ENCODE measurements around the gene CNTN4.
"Not testable (repeated sequence)": the region's sequence is repeated elsewhere in the genome, so short reads cannot be mapped to it uniquely, and the experiment has no call there.

CNTN4 gene

GRCh38 chr3:2904054-2904453, 805.4 kb downstream of the CNTN4 start:
- no peak for DNase-seq (ENCODE audit: low read depth, low spot score)
- H3K4me3 ChIP-seq (ENCODE audit: low read length), result no peak overlapping the region

DNA sequence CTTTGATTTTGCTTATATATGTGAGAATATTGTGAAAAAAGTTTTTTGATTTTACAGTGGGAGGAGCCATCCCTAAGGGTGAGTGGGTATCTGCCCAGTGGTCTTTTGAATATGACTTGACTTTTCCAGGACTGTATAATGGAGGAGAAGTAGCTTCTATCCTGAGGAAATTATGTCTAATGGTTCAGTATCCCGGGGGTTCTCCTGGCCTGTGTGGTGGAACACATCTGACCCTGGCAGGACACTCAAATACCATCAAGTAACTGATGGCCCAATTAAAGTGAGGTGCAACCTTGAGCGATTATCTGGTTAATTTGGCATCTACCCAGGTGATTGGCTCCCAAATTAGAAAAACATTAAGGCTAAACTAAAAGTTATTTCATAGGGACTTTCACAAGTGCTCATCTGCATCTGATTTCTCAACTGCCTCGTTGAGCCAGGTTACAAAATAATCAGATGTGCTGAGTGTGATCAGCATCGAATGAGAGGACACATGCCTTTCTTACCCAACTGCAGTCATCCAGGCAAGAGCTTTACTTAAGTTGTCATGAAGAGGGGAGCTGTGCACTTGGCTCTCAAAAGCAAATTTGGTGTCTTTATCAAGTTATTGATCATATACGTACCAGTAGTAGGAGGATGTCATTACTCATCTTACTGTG, 810.2 kb downstream of the CNTN4 start:
- DNase-seq (ENCODE audit: low read depth, low spot score), result no peak
- H3K4me3 ChIP-seq (ENCODE audit: low read length), result no peak overlapping the region

DNA sequence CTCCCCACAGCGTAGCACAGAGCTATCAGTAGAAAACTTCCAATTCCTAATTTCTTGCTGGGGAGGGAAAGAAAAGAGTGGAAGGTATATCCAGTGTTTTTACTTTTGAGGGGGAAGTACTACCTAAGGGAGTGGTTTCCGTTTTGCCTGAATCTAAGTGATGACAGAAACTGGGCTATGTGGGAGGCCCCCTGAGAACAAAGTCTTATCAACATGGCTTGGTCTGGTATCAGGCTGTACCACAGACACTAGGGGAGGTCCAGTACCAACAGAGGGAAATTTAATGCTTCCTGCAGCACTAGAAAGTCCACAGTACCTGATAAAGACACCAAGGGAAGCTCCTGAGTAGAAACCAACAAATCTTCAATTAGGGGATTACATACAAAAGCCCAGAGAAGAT, 812.3 kb downstream of the CNTN4 start:
- no peak for DNase-seq (ENCODE audit: low read depth, low spot score)
- H3K4me3 ChIP-seq (ENCODE audit: low read length), result no peak overlapping the region

DNA sequence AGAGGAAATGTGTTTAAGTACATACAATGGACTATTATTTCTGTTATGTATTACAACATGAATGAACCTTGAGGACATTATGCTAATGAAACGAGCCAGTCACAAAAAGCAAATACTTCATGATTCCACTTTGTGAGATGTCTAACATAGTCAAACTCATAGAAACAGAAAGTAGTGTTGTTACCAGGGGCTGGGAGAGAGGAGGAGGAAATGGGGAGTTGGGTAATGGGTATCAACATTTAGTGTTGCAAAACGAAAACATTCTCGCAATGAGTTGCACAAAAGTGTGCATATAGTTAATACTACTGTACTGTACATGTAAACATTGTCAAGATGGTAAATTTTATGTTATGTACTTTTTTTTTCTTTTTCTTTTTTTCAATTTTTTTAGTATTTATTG, 817.2 kb downstream of the CNTN4 start:
- no peak for DNase-seq (ENCODE audit: low read depth, low spot score)
- no peak overlapping the region for H3K4me3 ChIP-seq (ENCODE audit: low read length)

- not testable (repeated sequence) for H3K4me3 ChIP-seq (ENCODE audit: low read length); DNase-seq (ENCODE audit: low read depth, low spot score)
Observed at GRCh38 chr3:2916640-2917039, 818.0 kb downstream of the CNTN4 start.

DNA sequence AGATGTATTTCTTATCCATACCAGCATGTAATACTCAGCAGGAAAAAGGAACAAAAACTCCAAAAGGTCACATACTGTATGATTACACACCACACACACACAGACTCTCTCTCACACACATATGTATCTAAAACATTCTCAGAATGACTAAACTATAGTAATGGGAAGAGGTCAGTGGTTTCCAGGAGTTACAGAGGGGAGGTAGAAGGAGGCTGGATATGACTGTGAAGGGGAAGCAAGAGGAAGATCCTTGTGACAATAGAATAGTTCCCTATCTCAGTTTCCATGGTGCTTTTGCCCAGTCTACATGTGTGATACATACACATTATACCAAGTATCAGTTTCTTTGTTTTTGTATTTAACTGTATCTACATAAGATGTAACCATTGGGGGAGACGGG, 821.4 kb downstream of the CNTN4 start:
- DNase-seq (ENCODE audit: low read depth, low spot score), result no peak
- H3K4me3 ChIP-seq (ENCODE audit: low read length), result no peak overlapping the region

GRCh38 chr3:2921452-2921851, 822.8 kb downstream of the CNTN4 start:
- no peak overlapping the region for H3K4me3 ChIP-seq (ENCODE audit: low read length)
- DNase-seq (ENCODE audit: low read depth, low spot score), result no peak

DNA sequence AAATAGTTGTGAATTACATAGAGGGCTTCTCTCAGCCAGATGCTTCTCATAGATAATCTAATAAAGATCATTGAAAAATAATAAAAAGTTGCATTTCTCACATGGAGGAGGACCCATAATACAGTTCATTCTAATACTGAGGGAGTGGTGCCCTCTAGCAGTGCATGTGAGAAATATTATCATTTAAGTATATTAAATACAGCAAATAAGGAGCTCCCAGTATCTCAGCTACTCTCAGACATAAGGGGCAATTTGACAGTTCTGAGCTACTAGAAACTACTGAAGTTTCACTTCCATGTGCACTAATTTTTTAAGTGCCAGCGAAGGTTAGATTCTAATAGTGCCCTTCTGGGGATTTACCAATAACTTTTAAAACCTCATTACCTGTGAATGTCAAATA, 823.2 kb downstream of the CNTN4 start:
- DNase-seq (ENCODE audit: low read depth, low spot score), result peak; percentile 12
- no peak overlapping the region for H3K4me3 ChIP-seq (ENCODE audit: low read length)

- H3K4me3 ChIP-seq (ENCODE audit: low read length), result no peak overlapping the region
- no peak for DNase-seq (ENCODE audit: low read depth, low spot score)
Observed at GRCh38 chr3:2923390-2923789, 824.7 kb downstream of the CNTN4 start.

- peak; percentile 9 for DNase-seq (ENCODE audit: low read depth, low spot score)
- no peak overlapping the region for H3K4me3 ChIP-seq (ENCODE audit: low read length)
Observed at GRCh38 chr3:2927259-2927658, 828.6 kb downstream of the CNTN4 start.

- H3K4me3 ChIP-seq (ENCODE audit: low read length), result no peak overlapping the region
- DNase-seq (ENCODE audit: low read depth, low spot score), result no peak
Observed at GRCh38 chr3:2929574-2929973, 830.9 kb downstream of the CNTN4 start.

- no peak overlapping the region for H3K4me3 ChIP-seq (ENCODE audit: low read length)
- no peak for DNase-seq (ENCODE audit: low read depth, low spot score)
Observed at GRCh38 chr3:2931265-2931664, 832.6 kb downstream of the CNTN4 start.

- H3K4me3 ChIP-seq (ENCODE audit: low read length), result no peak overlapping the region
- DNase-seq (ENCODE audit: low read depth, low spot score), result no peak
Observed at GRCh38 chr3:2934541-2934940, 835.9 kb downstream of the CNTN4 start.

- no peak for DNase-seq (ENCODE audit: low read depth, low spot score)
- H3K4me3 ChIP-seq (ENCODE audit: low read length), result no peak overlapping the region
Observed at GRCh38 chr3:2937055-2937454, 838.4 kb downstream of the CNTN4 start.

GRCh38 chr3:2937592-2937991, 838.9 kb downstream of the CNTN4 start:
- DNase-seq (ENCODE audit: low read depth, low spot score), result no peak

GRCh38 chr3:2938711-2939110, 840.0 kb downstream of the CNTN4 start:
- no peak for DNase-seq (ENCODE audit: low read depth, low spot score)
- no peak overlapping the region for H3K4me3 ChIP-seq (ENCODE audit: low read length)

More at GRCh38 chr3:2937592-2937991, 838.9 kb downstream of the CNTN4 start:
- H3K4me3 ChIP-seq (ENCODE audit: low read length), result no peak overlapping the region

- DNase-seq (ENCODE audit: low read depth, low spot score), result no peak
- no peak overlapping the region for H3K4me3 ChIP-seq (ENCODE audit: low read length)
Observed at GRCh38 chr3:2940062-2940461, 841.4 kb downstream of the CNTN4 start.

GRCh38 chr3:2944628-2945027, 846.0 kb downstream of the CNTN4 start:
- no peak for DNase-seq (ENCODE audit: low read depth, low spot score)
- H3K4me3 ChIP-seq (ENCODE audit: low read length), result no peak overlapping the region

DNA sequence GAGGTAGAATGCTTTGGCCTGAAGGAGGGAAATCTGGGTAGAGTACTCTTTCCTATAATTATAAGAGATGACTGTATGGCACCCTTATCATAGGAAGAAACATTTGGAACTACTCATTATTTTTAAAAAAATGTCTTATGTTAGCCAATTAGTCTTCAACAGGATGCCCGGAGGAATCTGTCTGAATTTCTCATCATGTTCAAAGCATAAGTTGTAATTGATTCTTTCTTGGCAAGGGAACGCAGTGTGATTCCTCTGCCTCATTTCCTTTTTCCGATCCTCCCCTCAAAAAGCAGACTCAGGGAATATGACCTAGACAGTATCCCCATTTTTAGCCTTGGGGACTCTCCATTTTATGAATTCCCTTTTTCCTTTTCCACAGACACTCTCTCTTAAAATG, 846.5 kb downstream of the CNTN4 start:
- no peak overlapping the region for H3K4me3 ChIP-seq (ENCODE audit: low read length)
- DNase-seq (ENCODE audit: low read depth, low spot score), result no peak

DNA sequence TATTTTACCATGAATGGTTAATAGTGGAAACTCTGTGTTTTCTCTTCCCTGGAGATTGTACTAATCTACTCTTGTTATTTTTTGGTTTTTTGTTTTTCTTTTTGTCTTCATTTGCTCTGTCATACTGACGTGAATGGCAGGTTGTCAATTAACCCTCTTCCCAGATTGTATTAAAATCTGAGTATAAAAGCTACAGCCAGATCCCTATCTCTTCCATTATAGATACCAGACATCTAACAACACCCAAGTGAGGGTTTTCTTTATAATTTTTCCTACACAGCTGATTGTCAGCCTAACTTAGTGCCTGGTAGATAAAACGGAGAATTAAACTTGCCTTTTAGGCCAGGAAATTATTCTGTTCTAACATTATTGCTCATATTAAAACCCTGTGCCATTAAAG, 848.9 kb downstream of the CNTN4 start:
- no peak for DNase-seq (ENCODE audit: low read depth, low spot score)
- no peak overlapping the region for H3K4me3 ChIP-seq (ENCODE audit: low read length)

DNA sequence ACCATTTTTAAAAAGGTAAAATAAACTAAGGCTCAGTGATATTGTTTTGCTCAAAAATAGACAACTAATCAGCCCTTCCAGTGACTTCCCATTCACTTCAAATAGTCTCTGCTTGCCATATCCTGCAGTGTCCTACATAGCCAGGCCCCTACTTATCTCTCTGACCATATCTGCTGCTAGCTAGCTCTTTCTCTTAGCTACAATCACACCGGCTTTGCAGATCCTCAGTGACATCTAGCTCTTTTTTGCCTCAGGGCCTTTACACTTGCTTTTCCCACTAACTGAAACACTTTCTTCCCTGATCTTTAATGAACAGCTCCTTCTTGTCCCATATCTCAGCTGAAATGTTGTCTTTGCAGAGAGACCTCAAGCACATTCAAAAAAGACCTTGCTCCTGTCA, 850.2 kb downstream of the CNTN4 start:
- no peak for DNase-seq (ENCODE audit: low read depth, low spot score)
- H3K4me3 ChIP-seq (ENCODE audit: low read length), result no peak overlapping the region

DNA sequence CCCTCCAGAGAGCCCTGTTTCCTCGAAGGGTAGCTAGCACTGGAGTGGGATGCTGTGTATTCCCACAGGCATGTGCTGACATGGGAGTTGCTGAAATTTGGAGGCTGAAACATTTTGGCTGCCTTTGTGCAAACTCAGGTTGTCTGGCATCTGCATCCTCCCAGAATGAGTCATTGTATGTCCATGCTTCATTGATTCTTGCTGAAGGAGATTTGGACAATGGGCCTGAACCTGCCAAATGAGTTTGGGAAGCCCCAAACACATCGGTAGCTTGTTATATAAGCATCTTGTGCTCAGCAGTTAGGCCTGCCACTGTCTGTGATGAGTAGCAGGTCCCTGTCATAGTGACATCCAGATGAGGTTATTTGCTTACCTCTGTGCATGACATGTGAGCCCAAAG, 851.5 kb downstream of the CNTN4 start:
- no peak for DNase-seq (ENCODE audit: low read depth, low spot score)
- no peak overlapping the region for H3K4me3 ChIP-seq (ENCODE audit: low read length)

Measured in Jurkat, Clone E6-1 (cell line).